Measurements from ENCODE around the gene FAM107B.
A peak's percentile ranks its signal among the peaks of the same experiment; 100 is the strongest.

Gene FAM107B

DNA sequence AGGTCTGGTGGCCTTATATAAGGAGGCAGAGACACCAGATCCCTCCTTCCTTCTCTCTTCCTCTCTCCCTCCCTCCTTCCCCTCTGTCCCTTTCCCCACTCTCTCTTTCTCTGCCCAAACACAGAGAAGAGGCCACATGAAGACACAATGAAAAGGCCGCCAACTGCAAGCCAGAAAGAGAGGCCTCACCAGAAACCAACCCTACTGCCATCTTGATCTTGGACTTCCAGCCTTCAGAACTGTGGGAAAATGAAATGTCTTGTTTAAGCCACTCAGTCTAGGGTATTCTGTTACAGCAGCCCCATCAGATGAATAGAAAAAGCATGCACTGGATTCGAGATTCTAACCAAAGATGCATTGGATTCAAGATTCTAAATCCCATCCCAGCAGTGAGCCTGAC, 168.1 kb downstream of the FAM107B start:
- Histone ChIP-seq H3K9ac (ENCODE audit: low read length) (no peak overlapping the region), H3K27me3 (ENCODE audit: control insufficient read depth in 1 of 2, insufficient read depth in 1 of 2, low read length in 2 of 2) (no peaks in the 10 kb centered on the region), H3K27ac (ENCODE audit: low read length, poor library complexity, severe bottlenecking) (no peak overlapping the region), H2BK15ac (ENCODE audit: low read depth, poor library complexity, severe bottlenecking) (no peak overlapping the region), H3K79me1 (replicated peaks; ENCODE audit: low read length, poor library complexity, severe bottlenecking) (no peaks in the 10 kb centered on the region), H2AK5ac (ENCODE audit: low read length, severe bottlenecking) (no peak overlapping the region), H3K14ac (ENCODE audit: low read length in 2 of 2) (no peak overlapping the region), H3K36me3 (ENCODE audit: control insufficient read depth in 1 of 2, insufficient read depth in 2 of 2, low read depth in 1 of 2, low read length in 2 of 2) (no peaks in the 10 kb centered on the region), H2BK120ac (ENCODE audit: low read depth, low read length) (no peak overlapping the region), H4K91ac (ENCODE audit: low read length) (no peak overlapping the region), H3K9me3 (ENCODE audit: control insufficient read depth, low read length) (no peaks in the 10 kb centered on the region), H2BK12ac (ENCODE audit: low read length in 2 of 2) (no peak overlapping the region), H3K4ac (ENCODE audit: low read depth in 1 of 2, low read length in 2 of 2) (no peak overlapping the region), H3K4me1 (ENCODE audit: control insufficient read depth, insufficient read depth, low read depth, low read length) (peaks cover 9% of the 10 kb centered on the region), H2AFZ (ENCODE audit: low read depth, low read length) (no peak overlapping the region), H3K23ac (ENCODE audit: low read length in 2 of 2) (no peak overlapping the region), H3K4me2 (ENCODE audit: low read length, poor library complexity, severe bottlenecking) (no peak overlapping the region), H3K18ac (ENCODE audit: low read depth in 1 of 2, low read length in 2 of 2) (no peak overlapping the region), H4K8ac (ENCODE audit: low read length) (no peak overlapping the region), H2BK5ac (ENCODE audit: low read depth, low read length, poor library complexity, severe bottlenecking) (no peak overlapping the region), H3K4me3 (ENCODE audit: insufficient read depth in 1 of 2, low read depth in 1 of 2, low read length in 2 of 2) (no peak overlapping the region)
- 93% methylated on average over 2 of the region's 2 CpGs for WGBS
- no peak for DNase-seq

GRCh38 chr10:14605231-14605925, 169.3 kb downstream of the FAM107B start:
- Histone ChIP-seq H3K18ac (ENCODE audit: low read depth in 1 of 2, low read length in 2 of 2) (no peak overlapping the region), H3K27ac (ENCODE audit: low read length, poor library complexity, severe bottlenecking) (peak overlapping the region; percentile 19), H3K4me3 (ENCODE audit: insufficient read depth in 1 of 2, low read depth in 1 of 2, low read length in 2 of 2) (peak overlapping the region in 1 of 2 experiments; percentile 85), H2BK12ac (ENCODE audit: low read length in 2 of 2) (no peak overlapping the region), H3K27me3 (ENCODE audit: control insufficient read depth in 1 of 2, insufficient read depth in 1 of 2, low read length in 2 of 2) (no peaks in the 10 kb centered on the region), H4K91ac (ENCODE audit: low read length) (no peak overlapping the region), H3K9ac (ENCODE audit: low read length) (peak overlapping the region; percentile 92), H3K79me1 (replicated peaks; ENCODE audit: low read length, poor library complexity, severe bottlenecking) (peaks cover 10% of the 10 kb centered on the region), H3K9me3 (ENCODE audit: control insufficient read depth, low read length) (no peaks in the 10 kb centered on the region), H3K4ac (ENCODE audit: low read depth in 1 of 2, low read length in 2 of 2) (no peak overlapping the region), H3K4me1 (ENCODE audit: control insufficient read depth, insufficient read depth, low read depth, low read length) (peaks cover 10% of the 10 kb centered on the region), H3K4me2 (ENCODE audit: low read length, poor library complexity, severe bottlenecking) (peak overlapping the region; percentile 85), H3K36me3 (ENCODE audit: control insufficient read depth in 1 of 2, insufficient read depth in 2 of 2, low read depth in 1 of 2, low read length in 2 of 2) (peaks cover 0 to 4% of the 10 kb centered on the region in 2 experiments), H3K23ac (ENCODE audit: low read length in 2 of 2) (no peak overlapping the region), H4K8ac (ENCODE audit: low read length) (no peak overlapping the region), H2AFZ (ENCODE audit: low read depth, low read length) (no peak overlapping the region), H2BK15ac (ENCODE audit: low read depth, poor library complexity, severe bottlenecking) (no peak overlapping the region), H2BK120ac (ENCODE audit: low read depth, low read length) (no peak overlapping the region), H2AK5ac (ENCODE audit: low read length, severe bottlenecking) (peak overlapping the region; percentile 37), H3K14ac (ENCODE audit: low read length in 2 of 2) (no peak overlapping the region), H2BK5ac (ENCODE audit: low read depth, low read length, poor library complexity, severe bottlenecking) (no peak overlapping the region)
- WGBS: 35% methylated on average over 7 of the region's 7 CpGs
- peak; percentile 86 for DNase-seq

- H3K4ac ChIP-seq (ENCODE audit: low read depth in 1 of 2, low read length in 2 of 2): peak overlapping the region in 1 of 2 experiments; percentile 67
- WGBS: under 1% methylated on average over 47 of the region's 94 CpGs
- peak overlapping the region; percentile 73 for H2BK15ac ChIP-seq (ENCODE audit: low read depth, poor library complexity, severe bottlenecking)
- H3K27ac ChIP-seq (ENCODE audit: low read length, poor library complexity, severe bottlenecking): peak overlapping the region; percentile 19
- H4K91ac ChIP-seq (ENCODE audit: low read length): no peak overlapping the region
- peaks cover 0 to 7% of the 10 kb centered on the region in 2 experiments for H3K36me3 ChIP-seq (ENCODE audit: control insufficient read depth in 1 of 2, insufficient read depth in 2 of 2, low read depth in 1 of 2, low read length in 2 of 2)
- H3K14ac ChIP-seq (ENCODE audit: low read length in 2 of 2): peak overlapping the region in 1 of 2 experiments; percentile 81
- H2BK120ac ChIP-seq (ENCODE audit: low read depth, low read length): peak overlapping the region; percentile 75
- H3K9me3 ChIP-seq (ENCODE audit: control insufficient read depth, low read length): no peaks in the 10 kb centered on the region
- H4K8ac ChIP-seq (ENCODE audit: low read length): no peak overlapping the region
- peak overlapping the region; percentile 55 for H2AFZ ChIP-seq (ENCODE audit: low read depth, low read length)
- peaks cover 8% of the 10 kb centered on the region for H3K4me1 ChIP-seq (ENCODE audit: control insufficient read depth, insufficient read depth, low read depth, low read length)
- H3K9ac ChIP-seq (ENCODE audit: low read length): peak overlapping the region; percentile 92
- no peak overlapping the region for H3K23ac ChIP-seq (ENCODE audit: low read length in 2 of 2)
- no peak overlapping the region for H2AK5ac ChIP-seq (ENCODE audit: low read length, severe bottlenecking)
- peak overlapping the region in 1 of 2 experiments; percentile 61 for H2BK12ac ChIP-seq (ENCODE audit: low read length in 2 of 2)
- peaks cover 15% of the 10 kb centered on the region for H3K79me1 ChIP-seq (replicated peaks; ENCODE audit: low read length, poor library complexity, severe bottlenecking)
- peak overlapping the region; percentile 78 to 85 for H3K4me3 ChIP-seq (ENCODE audit: insufficient read depth in 1 of 2, low read depth in 1 of 2, low read length in 2 of 2)
- H2BK5ac ChIP-seq (ENCODE audit: low read depth, low read length, poor library complexity, severe bottlenecking): no peak overlapping the region
- peak; percentile 73 for DNase-seq
- H3K18ac ChIP-seq (ENCODE audit: low read depth in 1 of 2, low read length in 2 of 2): peak overlapping the region; percentile 19 to 64
- H3K4me2 ChIP-seq (ENCODE audit: low read length, poor library complexity, severe bottlenecking): peak overlapping the region; percentile 85
- no peaks in the 10 kb centered on the region for H3K27me3 ChIP-seq (ENCODE audit: control insufficient read depth in 1 of 2, insufficient read depth in 1 of 2, low read length in 2 of 2)
Measured at GRCh38 chr10:14604181-14605142, 170.2 kb downstream of the FAM107B start.

All from mesenchymal stem cell (in vitro differentiated cells and primary cell).